Neural cell (in vitro differentiated cells): ENCODE measurements around the gene PYGB.

ENCODE experiments used
- EP300 ChIP-seq: fragments of 450-650 bp; conservative IDR thresholded peaks from 2 replicates; pipeline ENCODE4 v1.6.1; 2014; ENCODE audit warnings: antibody characterized with exemption, mild to moderate bottlenecking, moderate library complexity; ENCODE audit not compliant: poor library complexity, severe bottlenecking
- MXI1 ChIP-seq: fragments of 450-650 bp; conservative IDR thresholded peaks from 2 replicates; pipeline ENCODE4 v1.6.1; 2014; ENCODE audit warnings: antibody characterized with exemption, mild to moderate bottlenecking; ENCODE audit not compliant: poor library complexity, severe bottlenecking
- POLR2AphosphoS5 ChIP-seq: IDR thresholded peaks from 2 replicates; pipeline ENCODE4 v1.6.1; 2012
- RAD21 ChIP-seq: fragments of 450-650 bp; conservative IDR thresholded peaks from 2 replicates; pipeline ENCODE4 v1.6.1; 2014; ENCODE audit warnings: antibody characterized with exemption, mild to moderate bottlenecking, moderate library complexity
- SMC3 ChIP-seq: fragments of 450-650 bp; conservative IDR thresholded peaks from 2 replicates; pipeline ENCODE4 v1.6.1; 2014; ENCODE audit warnings: antibody characterized with exemption, mild to moderate bottlenecking, moderate library complexity; ENCODE audit not compliant: poor library complexity
- TF ChIP-seq, protein P1 (sequence below): fragments of 450-650 bp; IDR thresholded peaks from 2 replicates; pipeline ENCODE4 v1.5.1; 2014; ENCODE audit warnings: antibody characterized with exemption, mild to moderate bottlenecking, moderate library complexity; ENCODE audit not compliant: poor library complexity, severe bottlenecking

DNA sequence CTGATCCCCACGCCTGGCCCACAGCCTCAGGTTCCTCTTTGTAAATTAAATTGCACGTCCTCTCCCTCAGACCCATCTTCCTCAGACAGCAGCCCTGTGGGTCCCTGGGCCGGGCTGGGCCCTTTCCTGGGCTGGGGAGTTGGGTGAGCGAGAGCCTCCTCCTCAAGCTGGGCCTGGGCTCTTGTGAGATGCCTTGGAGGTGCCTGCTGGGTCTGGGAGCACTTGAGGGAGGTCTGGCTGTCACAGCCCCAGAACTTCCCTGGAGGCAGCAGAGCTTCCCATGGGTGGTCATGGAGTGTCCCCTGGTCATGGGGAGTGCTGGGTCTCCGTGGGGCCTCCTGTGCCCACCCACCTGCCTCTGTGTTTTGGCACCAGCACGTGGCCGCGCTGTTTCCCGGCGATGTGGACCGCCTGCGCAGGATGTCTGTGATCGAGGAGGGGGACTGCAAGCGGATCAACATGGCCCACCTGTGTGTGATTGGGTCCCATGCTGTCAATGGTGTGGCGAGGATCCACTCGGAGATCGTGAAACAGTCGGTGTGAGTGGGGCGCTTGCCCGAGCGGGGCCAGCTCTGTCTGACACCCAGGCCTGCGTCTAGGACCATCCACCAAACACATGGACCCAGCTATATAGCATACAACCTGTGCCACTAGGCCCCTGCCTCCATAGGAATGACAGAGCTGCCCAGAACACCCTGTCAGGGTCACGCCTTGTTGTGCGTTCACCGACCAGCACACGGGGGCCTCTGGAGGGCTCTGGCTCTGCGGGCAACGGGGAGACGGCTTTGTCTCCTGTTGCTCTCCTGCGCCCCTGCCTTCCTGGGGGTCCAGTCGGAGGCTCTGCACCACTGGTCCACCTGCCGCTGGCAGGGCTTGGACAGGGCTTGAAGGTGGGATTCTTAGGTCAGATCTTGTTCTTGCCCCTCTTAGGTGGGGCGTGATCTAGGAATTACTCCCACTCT, 33.0 kb downstream of the PYGB start:
- TF ChIP-seq POLR2AphosphoS5 (no peak), EP300 (no peak), SMC3 (no peak), MXI1 (no peak), RAD21 (no peak)
- TF ChIP-seq, protein P1, sequence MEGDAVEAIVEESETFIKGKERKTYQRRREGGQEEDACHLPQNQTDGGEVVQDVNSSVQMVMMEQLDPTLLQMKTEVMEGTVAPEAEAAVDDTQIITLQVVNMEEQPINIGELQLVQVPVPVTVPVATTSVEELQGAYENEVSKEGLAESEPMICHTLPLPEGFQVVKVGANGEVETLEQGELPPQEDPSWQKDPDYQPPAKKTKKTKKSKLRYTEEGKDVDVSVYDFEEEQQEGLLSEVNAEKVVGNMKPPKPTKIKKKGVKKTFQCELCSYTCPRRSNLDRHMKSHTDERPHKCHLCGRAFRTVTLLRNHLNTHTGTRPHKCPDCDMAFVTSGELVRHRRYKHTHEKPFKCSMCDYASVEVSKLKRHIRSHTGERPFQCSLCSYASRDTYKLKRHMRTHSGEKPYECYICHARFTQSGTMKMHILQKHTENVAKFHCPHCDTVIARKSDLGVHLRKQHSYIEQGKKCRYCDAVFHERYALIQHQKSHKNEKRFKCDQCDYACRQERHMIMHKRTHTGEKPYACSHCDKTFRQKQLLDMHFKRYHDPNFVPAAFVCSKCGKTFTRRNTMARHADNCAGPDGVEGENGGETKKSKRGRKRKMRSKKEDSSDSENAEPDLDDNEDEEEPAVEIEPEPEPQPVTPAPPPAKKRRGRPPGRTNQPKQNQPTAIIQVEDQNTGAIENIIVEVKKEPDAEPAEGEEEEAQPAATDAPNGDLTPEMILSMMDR, result no peak
